GM18867 (cell line): Measurements from ENCODE around the gene VILL.
A peak's percentile ranks its signal among the peaks of the same experiment; 100 is the strongest.
"Not testable (repeated sequence)": the region's sequence is repeated elsewhere in the genome, so short reads cannot be mapped to it uniquely, and the experiment has no call there.

ENCODE experiments used
- ATAC-seq: cut with Tn5 transposase; IDR thresholded peaks from one replicate; pipeline ENCODE4 v1.9.1; 2021; ENCODE audit warnings: mild to moderate bottlenecking, moderate library complexity; ENCODE audit not compliant: unreplicated experiment

VILL gene

DNA sequence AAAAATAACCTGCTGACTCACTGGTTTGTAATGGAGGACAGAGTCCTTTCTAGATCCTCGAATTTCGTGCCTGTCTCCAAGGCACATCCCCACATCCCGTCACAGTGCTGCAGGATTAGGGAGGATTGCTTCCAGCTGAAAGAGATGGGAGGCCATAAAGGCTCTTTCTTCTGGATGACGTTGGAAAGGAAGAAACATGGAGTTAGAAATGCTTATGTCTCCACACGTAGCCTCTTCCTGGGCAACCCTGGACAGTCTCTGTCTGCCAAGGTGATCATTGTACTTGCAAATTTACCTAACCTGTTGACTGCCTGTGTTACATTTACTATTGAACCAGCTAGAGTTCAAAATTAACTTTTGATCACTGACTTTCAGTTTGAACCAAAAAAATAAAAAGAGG is 27.6 kb upstream of the VILL start:
- no peak for ATAC-seq

DNA sequence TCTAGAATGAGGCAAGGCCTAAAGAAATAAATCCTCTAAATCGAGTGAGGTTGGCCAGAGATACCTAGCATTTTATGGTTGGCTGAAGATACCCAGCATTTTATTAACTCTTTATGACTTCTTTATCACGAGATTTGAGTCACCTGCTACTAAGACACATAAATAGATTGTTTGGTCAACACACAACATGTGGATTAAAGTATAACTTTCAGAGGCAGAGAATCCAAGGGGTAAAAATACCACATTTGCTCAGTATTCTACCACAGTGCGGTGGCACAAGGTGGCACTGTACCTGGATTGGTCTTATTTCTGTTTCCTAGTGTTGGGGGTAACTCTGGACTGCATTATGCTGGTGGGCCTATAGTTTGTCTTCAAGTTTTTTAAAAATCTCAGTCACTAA is 27.0 kb upstream of the VILL start:
- ATAC-seq, result no peak

DNA sequence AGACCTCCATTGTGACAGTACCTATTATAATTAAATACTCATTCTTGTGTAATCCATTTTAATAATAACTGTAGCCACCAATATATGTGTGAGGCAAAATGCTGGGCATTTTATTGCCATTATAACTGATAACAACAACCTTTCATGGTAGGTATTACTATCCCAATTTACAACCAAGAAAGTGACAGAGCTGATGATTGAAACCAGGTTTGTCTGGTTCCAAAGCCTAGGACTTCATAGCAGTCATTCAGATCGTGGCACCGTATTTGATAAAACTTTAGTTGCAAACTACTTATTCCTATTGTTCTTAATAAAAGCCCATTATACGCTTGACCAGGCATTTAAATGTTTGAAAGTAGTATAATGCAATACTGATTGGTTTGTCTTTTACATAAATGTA is 26.4 kb upstream of the VILL start:
- ATAC-seq, result no peak

DNA sequence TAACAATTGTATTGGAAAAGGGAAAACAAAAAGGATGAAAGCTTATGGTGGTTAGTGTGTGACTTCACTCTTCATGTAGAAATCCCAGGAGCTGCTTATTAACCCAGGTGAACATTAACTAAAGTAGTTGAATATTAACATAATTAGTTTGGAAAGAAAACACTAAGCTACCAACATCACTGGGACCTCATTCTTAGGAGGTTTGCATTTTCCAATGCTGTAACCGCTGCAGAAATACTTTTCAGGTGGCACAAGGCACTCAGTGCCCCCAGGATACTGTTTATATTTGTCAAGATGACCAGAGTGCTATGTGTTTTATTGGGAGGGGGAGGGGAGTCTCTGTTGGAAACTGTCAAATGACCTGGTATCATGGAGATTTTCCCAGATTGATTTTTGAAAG is 25.9 kb upstream of the VILL start:
- no peak for ATAC-seq

DNA sequence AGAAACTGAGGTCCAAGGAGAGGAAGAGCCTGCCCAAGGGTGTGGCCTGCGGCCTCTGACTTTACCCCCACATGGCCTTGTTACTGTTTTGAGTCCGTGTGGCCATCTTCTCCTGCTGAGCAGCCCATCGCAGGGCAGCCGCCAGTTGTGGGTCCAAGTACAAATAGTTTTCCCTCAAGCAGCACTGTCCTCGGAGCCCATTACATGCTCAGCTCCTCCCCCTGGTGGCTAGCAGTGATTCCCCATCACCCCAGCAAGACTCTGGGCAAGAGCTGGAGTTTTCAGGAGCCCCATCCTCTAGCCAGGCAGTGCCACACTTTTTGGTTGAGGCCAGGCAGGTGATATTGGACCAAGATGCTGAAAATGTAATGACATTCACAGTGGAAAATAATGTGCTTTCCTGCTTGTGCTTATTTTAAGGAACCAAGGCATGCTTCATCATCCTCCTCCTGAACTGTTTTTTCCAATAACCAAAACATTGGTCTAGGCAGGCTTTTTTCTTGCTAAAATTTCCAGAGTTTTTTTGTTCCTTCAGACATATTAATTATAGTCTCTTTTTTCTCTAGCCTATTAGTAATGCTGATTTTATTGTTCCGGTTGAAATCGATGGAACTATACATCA is 23.2 kb upstream of the VILL start:
- ATAC-seq, result peak; percentile 78

DNA sequence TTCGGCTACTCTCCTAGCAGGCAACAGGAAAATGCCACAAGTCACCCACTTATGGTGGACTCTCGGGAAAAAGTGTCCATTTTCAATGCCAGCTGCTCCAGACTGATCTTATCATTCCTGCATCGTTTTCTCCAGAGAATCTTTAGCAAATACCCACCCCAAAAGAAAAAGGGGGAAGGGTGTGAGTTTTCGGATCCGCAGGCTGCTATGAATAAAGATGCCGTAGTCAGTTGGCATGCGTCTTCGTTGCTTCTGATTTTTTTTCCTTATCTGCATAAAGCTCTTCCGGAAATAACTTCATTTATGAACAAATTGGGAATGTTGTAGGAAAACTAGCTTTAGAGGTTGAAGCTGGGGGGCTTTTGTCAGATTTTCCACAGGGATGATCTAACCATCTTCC is 22.4 kb upstream of the VILL start:
- ATAC-seq, result no peak

DNA sequence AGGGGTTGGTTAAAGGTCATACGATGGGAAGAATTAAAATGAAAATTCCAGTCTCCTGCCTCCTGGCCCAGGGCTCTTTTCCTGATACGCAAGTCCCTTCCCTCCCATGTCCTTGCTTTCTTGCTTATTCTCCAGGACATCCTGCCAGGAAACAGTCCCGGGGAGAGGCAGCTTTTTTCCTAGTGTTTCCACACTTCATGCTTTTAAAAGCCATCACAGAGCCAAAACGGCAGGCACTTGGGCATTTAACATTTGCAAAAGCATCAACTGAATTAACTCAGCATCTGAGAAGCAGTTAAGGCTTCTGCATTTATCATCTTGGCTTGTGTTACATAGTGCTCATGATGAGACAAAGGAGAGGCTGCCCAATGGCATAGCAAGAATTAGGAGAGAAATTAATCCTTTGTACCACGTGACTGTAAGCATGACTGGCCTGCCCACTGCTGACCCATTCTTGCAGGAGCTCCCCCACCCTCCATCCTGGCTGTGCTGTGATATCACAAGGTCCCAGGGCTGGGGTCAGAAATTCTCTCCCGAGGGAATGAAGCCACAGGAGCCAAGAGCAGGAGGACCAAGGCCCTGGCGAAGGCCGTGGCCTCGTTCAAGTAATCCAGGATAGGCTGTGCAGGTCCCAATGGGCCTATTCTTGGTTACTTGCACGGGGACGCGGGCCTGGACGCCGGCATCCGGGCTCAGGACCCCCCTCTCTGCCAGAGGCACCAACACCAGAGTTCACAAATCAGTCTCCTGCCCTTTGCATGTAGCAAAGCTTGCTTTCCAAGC is 21.6 kb upstream of the VILL start:
- no peak for ATAC-seq

DNA sequence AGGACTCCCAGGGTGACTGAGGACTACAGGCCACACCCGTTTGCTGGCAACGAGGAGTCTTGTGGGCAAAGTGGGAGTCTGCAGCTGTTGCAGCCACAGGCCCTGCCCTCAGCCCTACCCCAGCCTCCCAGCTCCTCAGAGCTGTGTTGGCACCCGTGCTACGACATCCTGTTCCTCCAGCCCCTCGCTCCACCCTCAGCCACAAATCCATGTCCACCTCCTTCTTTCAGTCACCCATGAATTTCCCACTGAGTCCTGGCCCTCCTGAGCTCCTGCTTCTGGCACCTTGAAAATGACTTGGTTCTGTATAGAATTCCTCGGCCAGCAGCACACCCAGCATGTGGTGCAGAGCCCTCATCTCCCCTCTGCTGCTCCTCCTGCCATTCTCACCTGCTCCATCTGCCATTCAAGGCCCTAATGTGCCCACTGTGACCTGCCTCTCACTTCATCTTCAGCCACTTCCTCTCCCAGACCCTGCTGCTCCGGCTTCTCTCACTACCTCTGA is 20.9 kb upstream of the VILL start:
- ATAC-seq, result no peak

DNA sequence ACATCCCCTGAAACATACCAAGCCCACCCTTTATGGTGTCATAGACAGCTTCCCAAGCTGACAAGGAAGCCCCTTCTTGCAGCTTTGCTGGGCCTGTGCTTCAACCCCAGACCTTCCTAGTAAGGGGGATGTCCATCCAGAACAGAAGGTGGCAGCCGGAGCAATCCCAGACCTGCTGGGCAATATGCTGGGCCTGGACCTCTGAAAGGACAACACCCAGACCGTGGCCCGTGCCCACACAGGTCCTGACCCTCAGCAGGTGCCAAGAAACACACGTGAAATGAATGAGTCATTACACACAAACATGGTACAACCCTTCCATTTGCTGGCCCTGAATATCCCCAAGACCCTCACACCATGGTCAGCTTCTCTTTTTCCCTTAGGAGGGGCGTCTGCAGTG is 19.8 kb upstream of the VILL start:
- ATAC-seq, result no peak

DNA sequence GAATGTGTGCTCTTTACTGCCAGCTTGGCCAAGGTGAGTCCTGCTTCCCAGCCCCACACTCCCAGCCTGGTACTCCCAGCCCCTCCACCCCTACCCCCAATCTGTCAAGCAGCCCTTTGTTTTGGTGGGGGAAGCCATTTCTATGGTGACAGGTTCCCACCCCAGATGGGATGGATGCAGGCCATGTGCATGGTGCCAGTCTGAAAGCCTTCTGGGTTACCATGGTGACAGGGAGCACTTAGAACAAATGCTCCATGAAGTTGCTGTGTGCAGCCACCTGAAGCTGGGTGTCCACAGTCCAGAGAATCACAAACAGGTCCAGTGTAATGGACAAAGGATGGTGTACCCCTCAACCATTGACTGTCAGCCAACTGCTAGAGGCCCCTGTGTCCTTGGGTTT is 19.1 kb upstream of the VILL start:
- ATAC-seq, result no peak

DNA sequence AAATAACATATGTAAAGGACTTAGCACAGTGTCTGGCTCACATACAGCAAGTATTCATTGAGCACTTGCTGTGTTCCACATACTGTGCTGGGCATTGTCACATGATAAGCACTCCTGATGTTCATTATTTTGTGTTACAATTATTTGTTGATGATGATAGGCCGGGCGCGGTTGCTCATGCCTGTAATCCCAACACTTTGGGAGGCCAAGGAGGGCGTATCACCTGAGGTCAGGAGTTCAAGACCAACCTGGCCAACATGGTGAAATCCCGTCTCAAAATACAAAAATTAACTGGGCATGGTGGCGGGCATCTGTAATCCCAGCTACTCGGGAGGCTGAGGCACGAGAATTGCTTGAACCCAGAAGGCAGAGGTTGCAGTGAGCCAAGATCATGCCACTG is 18.5 kb upstream of the VILL start:
- not testable (repeated sequence) for ATAC-seq

DNA sequence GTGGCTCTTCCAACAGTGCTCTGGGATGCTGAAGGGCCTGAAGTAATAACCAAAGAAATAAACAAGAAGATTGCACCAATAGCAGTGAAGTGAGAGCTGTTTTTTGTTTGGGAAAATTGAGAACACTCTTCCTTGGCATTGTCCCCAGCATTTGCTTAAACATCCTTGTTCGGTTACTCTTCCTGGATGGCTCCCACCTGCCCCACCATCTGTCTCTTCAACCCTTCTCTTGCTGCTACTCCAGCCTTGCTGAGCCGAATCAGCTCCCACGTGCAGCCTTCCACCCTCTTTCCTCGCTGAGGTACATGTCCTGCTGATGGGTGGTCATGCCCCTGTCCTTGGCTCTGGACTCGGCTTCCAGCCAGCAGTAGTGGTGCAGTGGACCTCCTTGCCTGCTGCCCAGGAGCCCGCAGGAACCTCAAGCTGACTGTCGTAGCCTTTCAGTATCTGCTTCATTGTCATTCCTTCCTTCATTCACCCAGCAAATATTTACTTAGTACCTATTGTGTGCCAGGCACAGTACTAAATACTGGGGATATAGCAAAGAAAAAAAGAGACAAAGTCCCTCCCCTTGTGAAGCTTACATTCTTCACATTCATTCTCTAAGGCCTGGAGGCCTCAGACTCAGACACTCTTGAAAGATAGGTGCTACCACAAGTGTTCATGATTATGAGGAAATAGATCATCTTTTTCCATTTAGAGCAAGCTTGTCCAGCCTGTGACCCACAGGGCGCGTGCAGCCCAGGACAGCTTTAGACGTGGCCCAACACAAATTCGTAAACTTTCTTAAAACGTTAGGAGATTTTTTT is 17.1 kb upstream of the VILL start:
- ATAC-seq, result no peak

DNA sequence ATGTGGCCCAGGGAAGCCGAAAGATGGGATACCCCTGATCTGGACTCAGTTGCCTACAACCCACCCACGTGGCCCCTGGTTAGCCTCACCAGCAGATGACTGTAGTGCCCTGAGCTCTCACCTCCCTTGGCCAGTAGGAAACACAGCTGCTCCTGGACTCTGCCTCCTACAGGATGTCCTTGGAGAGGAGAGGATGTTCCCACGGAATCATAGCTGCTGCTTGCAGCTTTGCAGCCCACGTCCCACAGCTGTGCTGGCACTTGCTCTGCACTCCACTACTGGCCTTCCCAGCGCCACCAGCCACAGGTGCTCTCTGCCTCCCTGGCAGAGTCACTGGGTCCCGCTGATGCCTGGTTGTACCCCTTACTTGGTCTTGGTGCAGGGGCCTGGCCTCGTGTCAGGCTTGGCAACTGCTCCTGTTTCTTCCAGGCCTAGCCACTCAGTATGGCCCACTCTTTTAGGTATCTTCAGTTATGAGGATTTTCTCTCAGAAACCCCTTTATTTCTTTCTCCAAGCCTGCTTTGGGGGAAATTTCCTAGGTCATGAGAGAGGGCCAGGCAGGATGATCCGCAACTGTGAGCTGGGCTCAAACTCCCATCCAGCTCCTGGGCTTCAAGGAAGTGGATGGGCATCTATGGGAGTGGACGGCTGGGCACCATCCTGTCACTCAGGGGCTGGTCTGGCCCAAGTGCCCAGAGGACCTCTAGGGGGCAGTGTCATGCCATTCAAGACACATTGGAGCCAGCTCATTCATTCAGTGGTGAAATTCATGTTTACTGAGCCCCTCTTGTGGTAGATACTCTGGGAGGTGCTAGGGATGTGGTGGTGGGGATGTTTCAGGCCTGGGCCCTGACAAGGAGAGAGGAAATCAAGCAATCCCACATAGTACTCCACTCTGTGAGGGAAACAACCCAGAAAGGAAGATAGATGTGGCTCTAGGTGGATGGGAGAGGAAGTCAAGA is 16.2 kb upstream of the VILL start:
- ATAC-seq, result peak; percentile 94

DNA sequence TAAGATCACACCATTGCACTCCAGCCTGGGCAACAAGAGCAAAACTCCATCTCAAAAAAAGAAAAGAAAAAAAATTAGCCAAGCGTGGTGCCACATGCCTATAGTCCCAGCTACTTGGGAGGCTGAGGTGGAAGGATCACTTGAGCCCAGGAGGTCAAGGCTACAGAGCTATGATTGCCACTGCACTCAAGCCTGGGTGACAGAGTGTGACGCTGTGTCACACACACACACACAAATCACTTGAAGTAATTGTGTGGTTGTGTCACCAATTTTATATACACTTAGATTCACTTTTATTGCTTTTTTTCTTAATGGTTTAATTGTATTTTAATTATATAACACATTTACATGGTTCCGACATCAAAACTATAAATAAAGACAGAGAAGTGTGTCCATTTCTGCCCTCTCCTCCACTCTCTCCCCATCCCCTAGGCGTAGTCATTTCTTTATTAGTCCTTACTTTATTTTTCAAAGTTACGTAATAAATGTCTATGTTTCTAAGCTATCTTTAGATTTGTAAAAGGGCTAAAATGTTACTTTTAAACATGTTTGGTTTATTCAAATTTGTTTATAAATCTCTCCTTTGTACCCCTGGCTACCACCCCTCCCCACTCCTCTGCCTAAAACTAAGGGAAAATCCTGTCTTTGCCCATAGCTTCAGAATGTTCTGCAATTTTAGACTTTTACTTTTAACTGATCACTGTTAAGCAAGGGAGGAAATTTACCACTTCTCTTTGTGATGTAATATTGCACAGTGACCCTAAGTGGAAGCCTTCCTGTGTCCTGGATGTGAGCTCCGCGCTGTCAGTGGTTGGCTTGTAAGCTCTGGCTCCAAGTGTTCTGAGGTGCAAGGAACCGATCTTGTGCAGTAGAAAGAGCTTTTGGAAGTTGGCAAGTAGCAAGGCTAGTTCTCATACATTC is 10.8 kb upstream of the VILL start:
- no peak for ATAC-seq

DNA sequence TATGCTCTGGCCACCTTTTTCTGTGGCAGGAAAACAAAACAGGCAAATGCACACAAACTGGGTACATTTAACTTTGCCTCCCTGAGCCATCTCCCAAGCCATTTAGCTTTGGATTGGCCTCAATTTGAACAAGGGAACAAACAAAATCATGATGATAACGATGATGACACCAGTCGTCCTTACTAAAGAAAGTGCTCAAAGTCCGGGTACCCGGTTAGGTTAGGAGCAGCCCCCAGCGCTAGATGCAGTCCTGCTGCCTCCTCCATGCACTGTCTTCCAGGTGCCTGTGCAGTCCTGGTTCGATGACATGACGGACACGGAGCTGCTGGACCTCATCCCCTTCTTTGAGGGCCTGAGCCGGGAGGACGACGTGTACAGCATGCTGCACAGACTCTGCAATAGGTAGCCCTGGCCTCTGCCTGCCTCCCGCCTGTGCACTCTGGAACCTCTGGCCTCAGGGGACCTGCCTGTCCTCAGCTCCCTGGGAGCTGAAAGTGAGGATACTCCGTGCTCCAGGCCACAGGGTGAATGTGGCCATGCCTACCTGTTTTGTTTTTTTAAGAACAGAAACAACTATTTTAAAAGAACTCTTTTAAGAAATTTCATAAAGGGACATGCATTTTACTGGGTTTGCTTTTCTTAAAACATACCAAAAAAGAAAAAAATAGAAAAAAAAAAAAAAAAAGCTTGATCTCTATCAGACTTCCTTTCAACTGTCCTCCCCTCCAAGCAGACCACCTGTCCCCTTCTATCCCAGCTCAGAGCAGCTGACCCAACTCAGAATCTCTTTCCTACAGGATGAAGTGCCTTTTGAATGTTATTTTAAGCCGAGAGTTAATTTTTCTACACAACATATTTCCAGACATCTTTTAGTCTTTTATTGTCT is 9.9 kb upstream of the VILL start:
- ATAC-seq, result no peak

DNA sequence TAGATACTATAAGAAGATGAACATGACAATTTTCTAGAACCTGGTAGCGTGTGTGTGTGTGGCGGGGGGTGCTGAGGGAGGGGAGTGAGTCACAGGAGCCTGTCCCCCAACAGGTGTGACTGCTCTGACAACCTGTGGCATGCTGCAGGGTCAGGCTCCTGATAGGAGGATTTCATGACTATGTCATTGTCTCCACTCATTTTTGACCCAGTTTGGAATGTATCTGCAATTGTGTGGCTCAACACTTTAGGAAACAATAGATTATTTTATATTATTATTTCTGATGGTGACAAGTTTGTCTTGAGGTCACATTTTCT is 9.3 kb upstream of the VILL start:
- ATAC-seq, result no peak

DNA sequence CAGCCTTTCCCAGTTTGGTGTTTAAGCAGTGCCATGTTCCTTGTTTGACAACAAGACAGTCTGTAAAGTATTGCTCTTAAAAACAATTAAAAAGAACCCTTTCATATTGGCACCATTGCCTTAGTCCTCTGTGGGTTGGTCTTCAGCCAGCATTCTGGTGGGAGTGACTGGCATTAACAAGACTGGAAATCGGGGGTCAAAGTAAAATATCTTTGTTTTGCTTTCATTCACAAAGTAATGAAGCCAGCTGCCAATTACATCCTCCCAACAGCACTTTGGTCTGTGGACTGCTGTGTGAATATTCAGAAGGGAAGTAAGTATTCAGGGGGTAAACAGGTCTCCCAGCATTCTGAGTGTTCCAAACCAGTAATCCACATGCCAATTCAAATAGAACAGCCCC is 8.3 kb upstream of the VILL start:
- ATAC-seq, result no peak

DNA sequence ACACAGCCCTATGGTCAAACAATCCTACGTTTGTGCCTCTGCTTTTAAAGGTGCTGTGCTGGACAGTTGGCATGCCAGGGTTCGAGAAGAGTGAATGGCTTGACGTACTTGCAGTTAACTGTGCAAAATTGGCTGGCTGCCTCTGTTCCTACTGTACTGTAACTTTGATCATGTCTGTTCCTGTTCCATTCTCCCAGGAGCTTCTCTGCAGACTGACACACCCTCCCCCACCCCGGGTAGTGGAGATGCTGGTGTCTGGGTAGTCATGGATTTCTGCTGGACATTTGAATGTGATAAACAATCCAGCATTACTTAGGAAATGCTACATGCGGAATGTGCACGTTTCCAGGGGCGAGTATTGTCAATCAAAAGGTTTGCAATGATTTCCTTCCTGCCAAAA is 6.5 kb upstream of the VILL start:
- no peak for ATAC-seq

DNA sequence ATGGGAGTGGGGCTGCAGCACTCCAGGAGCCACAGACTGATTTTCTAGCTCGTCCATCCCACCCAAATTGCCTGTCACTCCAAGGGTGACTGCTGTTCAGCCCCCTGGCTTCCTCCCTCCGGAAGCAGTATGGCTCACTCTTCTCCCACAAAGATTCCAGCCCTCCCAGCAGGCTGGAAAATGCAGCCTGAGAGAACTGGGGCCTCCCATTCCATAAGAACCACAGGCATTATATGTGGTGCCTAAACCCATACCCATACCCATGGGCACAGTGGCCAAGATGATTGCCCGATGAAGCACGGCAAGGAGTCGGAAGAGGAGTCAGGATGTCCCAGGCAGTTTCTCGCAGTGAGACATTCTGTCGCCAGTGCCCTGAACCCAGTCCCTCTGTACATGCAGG is 6.0 kb upstream of the VILL start:
- no peak for ATAC-seq
